ENCODE measurements around the gene MED15. TPM values are rescaled to one million over a fixed set of nuclear protein-coding genes. Genes with fewer than 3 reads are reported as not detected.
"Not testable (repeated sequence)": the region's sequence is repeated elsewhere in the genome, so short reads cannot be mapped to it uniquely, and the experiment has no call there.

The MED15 gene
- total RNA-seq, 1 donor from 2014 or later = 104 TPM

GRCh38 chr22:20479612-20480196, 27.7 kb upstream of the MED15 start:
- DNase-seq (ENCODE audit: low spot score) = no peak

- DNase-seq (ENCODE audit: low spot score) = not testable (repeated sequence)
Measured at GRCh38 chr22:20483143-20483506, 24.3 kb upstream of the MED15 start.

- no peak for DNase-seq (ENCODE audit: low spot score)
Measured at GRCh38 chr22:20483771-20484170, 23.6 kb upstream of the MED15 start.

- no peak for DNase-seq (ENCODE audit: low spot score)
Measured at GRCh38 chr22:20484948-20485683, 22.3 kb upstream of the MED15 start.

- no peak for DNase-seq (ENCODE audit: low spot score)
Measured at GRCh38 chr22:20486229-20486628, 21.2 kb upstream of the MED15 start.

GRCh38 chr22:20487715-20488114, 19.7 kb upstream of the MED15 start:
- no peak for DNase-seq (ENCODE audit: low spot score)

- no peak for DNase-seq (ENCODE audit: low spot score)
Measured at GRCh38 chr22:20488946-20489345, 18.5 kb upstream of the MED15 start.

GRCh38 chr22:20490183-20490940, 17.0 kb upstream of the MED15 start:
- DNase-seq (ENCODE audit: low spot score) = no peak

- no peak for DNase-seq (ENCODE audit: low spot score)
Measured at GRCh38 chr22:20490941-20491307, 16.5 kb upstream of the MED15 start.

- no peak for DNase-seq (ENCODE audit: low spot score)
Measured at GRCh38 chr22:20491346-20491745, 16.1 kb upstream of the MED15 start.

GRCh38 chr22:20494978-20495860, 12.2 kb upstream of the MED15 start, which contains the start of gene KLHL22:
Gene KLHL22, minus strand, starts transcription at chr22:20495795. Its CDS starts 6,584 bp downstream, at chr22:20489211.
- DNase-seq (ENCODE audit: low spot score) = peak; percentile 90

GRCh38 chr22:20495861-20496681, 11.3 kb upstream of the MED15 start:
- peak; percentile 97 for DNase-seq (ENCODE audit: low spot score)

- no peak for DNase-seq (ENCODE audit: low spot score)
Measured at GRCh38 chr22:20497426-20497825, 10.0 kb upstream of the MED15 start.

GRCh38 chr22:20498913-20499312, 8.5 kb upstream of the MED15 start:
- no peak for DNase-seq (ENCODE audit: low spot score)

- no peak for DNase-seq (ENCODE audit: low spot score)
Measured at GRCh38 chr22:20499769-20500168, 7.6 kb upstream of the MED15 start.

- no peak for DNase-seq (ENCODE audit: low spot score)
Measured at GRCh38 chr22:20503816-20504215, 3.6 kb upstream of the MED15 start.

- DNase-seq (ENCODE audit: low spot score) = not testable (repeated sequence)
Measured at GRCh38 chr22:20504293-20504922, 3.0 kb upstream of the MED15 start.

GRCh38 chr22:20506543-20507252, 712 bp upstream of the MED15 start:
- no peak for DNase-seq (ENCODE audit: low spot score)

- not testable (repeated sequence) for DNase-seq (ENCODE audit: low spot score)
Measured at GRCh38 chr22:20508067-20508755, 801 bp downstream of the MED15 start.

Data from mesenteric fat pad (tissue), 1 donor.